GM21786 (cell line): ENCODE data around the gene ADGRD2.
A peak's percentile ranks its signal among the peaks of the same experiment; 100 is the strongest.

ENCODE experiments used
- ATAC-seq: cut with Tn5 transposase; IDR thresholded peaks from one replicate; pipeline ENCODE4 v1.9.1; 2021; ENCODE audit not compliant: unreplicated experiment

The ADGRD2 gene

GRCh38 chr9:124477648-124478285, 27.5 kb downstream of the ADGRD2 start:
- no peak for ATAC-seq

- no peak for ATAC-seq
These were observed 28.1 kb downstream of the ADGRD2 start for GRCh38 chr9:124478354-124478753.

- no peak for ATAC-seq
These were observed 29.1 kb downstream of the ADGRD2 start for GRCh38 chr9:124479371-124479770.

GRCh38 chr9:124479947-124480620, 29.8 kb downstream of the ADGRD2 start:
- ATAC-seq: no peak

GRCh38 chr9:124480621-124480981, 30.4 kb downstream of the ADGRD2 start:
- no peak for ATAC-seq

GRCh38 chr9:124481115-124481514, 30.9 kb downstream of the ADGRD2 start:
- no peak for ATAC-seq

- no peak for ATAC-seq
These were observed 32.3 kb downstream of the ADGRD2 start for GRCh38 chr9:124482431-124483031.

GRCh38 chr9:124483481-124483880, 33.2 kb downstream of the ADGRD2 start:
- no peak for ATAC-seq

- no peak for ATAC-seq
These were observed 35.0 kb downstream of the ADGRD2 start for GRCh38 chr9:124485201-124485600.

- ATAC-seq: no peak
These were observed 35.7 kb downstream of the ADGRD2 start for GRCh38 chr9:124485936-124486335.

- no peak for ATAC-seq
These were observed 36.6 kb downstream of the ADGRD2 start for GRCh38 chr9:124486778-124487259.

- ATAC-seq: no peak
These were observed 37.3 kb downstream of the ADGRD2 start for GRCh38 chr9:124487260-124488182.

- no peak for ATAC-seq
These were observed 38.5 kb downstream of the ADGRD2 start for GRCh38 chr9:124488641-124489210.

GRCh38 chr9:124489222-124489621, 39.0 kb downstream of the ADGRD2 start:
- ATAC-seq: no peak

- no peak for ATAC-seq
These were observed 39.8 kb downstream of the ADGRD2 start for GRCh38 chr9:124490004-124490403.

- ATAC-seq: no peak
These were observed 41.1 kb downstream of the ADGRD2 start for GRCh38 chr9:124491049-124491975.

- ATAC-seq: no peak
These were observed 42.6 kb downstream of the ADGRD2 start for GRCh38 chr9:124492818-124493217.

GRCh38 chr9:124493218-124493617, 43.0 kb downstream of the ADGRD2 start:
- no peak for ATAC-seq

- peak; percentile 61 for ATAC-seq
These were observed 43.7 kb downstream of the ADGRD2 start for GRCh38 chr9:124493794-124494479.
